AG10803 (cell line): ENCODE results near the gene GNAL.

Source experiments
- DNase-seq: peaks from one replicate; pipeline ENCODE4 v3.0.0; 2010; ENCODE audit warnings: low read depth
- H3K4me3 ChIP-seq: 2 replicates; pipeline ENCODE4 v1.5.1; 2011; ENCODE audit warnings: mild to moderate bottlenecking, low read length, control low read depth
- TF ChIP-seq, protein P1 (sequence below): conservative IDR thresholded peaks from 2 replicates; pipeline ENCODE4 v1.5.1; 2011; ENCODE audit warnings: mild to moderate bottlenecking, low read length, control low read depth, inconsistent platforms

GNAL gene

GRCh38 chr18:11860594-11861450 lies 171.8 kb downstream of the GNAL start:
- DNase-seq = no peak
- TF ChIP-seq, protein P1, sequence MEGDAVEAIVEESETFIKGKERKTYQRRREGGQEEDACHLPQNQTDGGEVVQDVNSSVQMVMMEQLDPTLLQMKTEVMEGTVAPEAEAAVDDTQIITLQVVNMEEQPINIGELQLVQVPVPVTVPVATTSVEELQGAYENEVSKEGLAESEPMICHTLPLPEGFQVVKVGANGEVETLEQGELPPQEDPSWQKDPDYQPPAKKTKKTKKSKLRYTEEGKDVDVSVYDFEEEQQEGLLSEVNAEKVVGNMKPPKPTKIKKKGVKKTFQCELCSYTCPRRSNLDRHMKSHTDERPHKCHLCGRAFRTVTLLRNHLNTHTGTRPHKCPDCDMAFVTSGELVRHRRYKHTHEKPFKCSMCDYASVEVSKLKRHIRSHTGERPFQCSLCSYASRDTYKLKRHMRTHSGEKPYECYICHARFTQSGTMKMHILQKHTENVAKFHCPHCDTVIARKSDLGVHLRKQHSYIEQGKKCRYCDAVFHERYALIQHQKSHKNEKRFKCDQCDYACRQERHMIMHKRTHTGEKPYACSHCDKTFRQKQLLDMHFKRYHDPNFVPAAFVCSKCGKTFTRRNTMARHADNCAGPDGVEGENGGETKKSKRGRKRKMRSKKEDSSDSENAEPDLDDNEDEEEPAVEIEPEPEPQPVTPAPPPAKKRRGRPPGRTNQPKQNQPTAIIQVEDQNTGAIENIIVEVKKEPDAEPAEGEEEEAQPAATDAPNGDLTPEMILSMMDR = no peak
- H3K4me3 ChIP-seq = no peak overlapping the region

DNA sequence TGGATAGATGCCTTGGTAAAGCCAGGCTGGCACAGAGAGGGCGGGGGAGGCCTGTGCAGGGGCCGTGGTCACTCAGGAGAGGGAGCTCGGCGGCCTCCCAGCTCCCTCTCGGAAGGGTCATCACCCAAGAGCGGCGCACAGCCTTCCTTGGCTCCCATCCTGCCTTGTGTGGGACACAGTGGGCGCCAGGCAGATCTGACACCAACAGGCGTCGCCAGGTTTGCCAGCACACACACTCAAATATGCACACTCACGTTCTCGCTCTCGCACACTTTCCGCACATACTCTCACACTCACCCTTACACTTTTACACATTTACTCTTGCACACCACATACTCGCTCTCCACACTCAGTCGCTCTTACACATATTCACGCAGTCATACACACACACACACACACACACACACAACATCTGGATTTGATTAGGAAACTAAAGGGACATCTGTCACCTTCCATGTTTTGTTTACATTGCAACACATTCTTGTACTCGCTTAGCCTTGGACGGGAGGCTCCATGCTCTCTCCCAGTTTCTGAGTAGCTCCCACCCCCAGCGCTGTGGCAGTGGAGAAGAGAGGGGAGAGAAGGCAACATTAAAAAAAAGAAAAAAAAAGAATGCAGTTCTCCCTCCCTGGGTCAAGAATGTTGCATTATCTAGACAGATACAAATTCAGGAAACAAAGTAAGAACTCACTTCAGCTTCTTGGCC lies 172.7 kb downstream of the GNAL start:
- TF ChIP-seq, protein P1 = no peak
- DNase-seq = peak; percentile 56
- H3K4me3 ChIP-seq = no peak overlapping the region

- TF ChIP-seq, protein P1 = no peak
- H3K4me3 ChIP-seq = no peak overlapping the region
- no peak for DNase-seq
Observed at GRCh38 chr18:11862468-11863137, 173.5 kb downstream of the GNAL start.

DNA sequence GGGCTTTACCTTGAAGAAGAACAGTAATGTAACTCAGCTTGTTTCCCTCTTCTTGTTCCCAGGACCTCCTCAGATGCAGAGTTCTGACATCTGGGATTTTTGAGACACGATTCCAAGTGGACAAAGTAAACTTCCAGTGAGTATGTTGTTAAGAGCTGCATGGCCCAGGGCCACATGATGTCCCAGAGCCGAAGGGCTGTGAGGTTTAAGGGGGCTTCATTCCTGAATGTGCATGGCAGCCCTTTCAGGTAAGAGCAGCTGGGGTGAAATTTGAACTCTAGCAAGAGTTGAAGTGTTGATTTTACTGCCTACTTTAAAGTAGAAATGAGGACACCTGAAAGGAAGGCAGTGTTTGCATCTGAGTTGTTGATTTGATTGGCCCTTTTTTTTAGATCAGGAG lies 175.4 kb downstream of the GNAL start:
- TF ChIP-seq, protein P1 = no peak
- no peak for DNase-seq
- no peak overlapping the region for H3K4me3 ChIP-seq

- no peak for DNase-seq
- no peak overlapping the region for H3K4me3 ChIP-seq
- TF ChIP-seq, protein P1 = no peak
Observed at GRCh38 chr18:11865071-11865470, 176.0 kb downstream of the GNAL start.

DNA sequence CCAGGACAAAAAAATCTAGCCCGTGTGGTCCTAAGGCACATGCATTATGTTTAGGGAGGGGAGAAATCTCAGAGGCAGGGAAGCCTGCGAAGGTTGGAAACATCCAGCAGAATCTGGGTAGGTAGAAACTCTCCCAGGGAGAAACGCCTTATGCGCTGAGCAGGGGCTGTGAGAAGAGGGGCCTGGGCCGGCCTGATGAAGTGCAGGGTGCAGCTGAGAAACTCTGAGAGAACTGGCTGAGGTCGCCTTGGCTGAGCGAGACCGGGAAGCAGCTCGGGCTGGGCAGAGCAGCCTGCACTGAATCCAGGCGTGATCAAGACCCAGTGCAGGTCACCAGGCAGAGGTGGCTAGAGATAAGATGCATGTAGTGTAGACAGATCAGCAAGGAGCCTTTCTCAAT lies 177.3 kb downstream of the GNAL start:
- TF ChIP-seq, protein P1 = no peak

More for the DNA sequence above, 177.3 kb downstream of the GNAL start:
- H3K4me3 ChIP-seq = no peak overlapping the region
- no peak for DNase-seq
